ES-I3 (cell line): ENCODE measurements around the gene THSD7B.

Experiments
- H3K36me3 ChIP-seq: 2 replicates; pipeline ENCODE4 v1.6.1; 2013; ENCODE audit warnings: mild to moderate bottlenecking, low read length, control low read depth, moderate library complexity; ENCODE audit not compliant: insufficient read depth
- H3K4me1 ChIP-seq: 2 replicates; pipeline ENCODE4 v1.6.1; 2013; ENCODE audit warnings: mild to moderate bottlenecking, control low read depth, low read length; ENCODE audit not compliant: insufficient read depth
- H3K9ac ChIP-seq: 2 replicates; pipeline ENCODE4 v1.6.1; 2013; ENCODE audit warnings: low read depth, mild to moderate bottlenecking, low read length, moderate library complexity
- H3K9me3 ChIP-seq: 2 replicates; pipeline ENCODE4 v1.6.1; 2013; ENCODE audit warnings: mild to moderate bottlenecking, low read length, moderate library complexity; ENCODE audit not compliant: control insufficient read depth, insufficient read depth

The THSD7B gene

DNA sequence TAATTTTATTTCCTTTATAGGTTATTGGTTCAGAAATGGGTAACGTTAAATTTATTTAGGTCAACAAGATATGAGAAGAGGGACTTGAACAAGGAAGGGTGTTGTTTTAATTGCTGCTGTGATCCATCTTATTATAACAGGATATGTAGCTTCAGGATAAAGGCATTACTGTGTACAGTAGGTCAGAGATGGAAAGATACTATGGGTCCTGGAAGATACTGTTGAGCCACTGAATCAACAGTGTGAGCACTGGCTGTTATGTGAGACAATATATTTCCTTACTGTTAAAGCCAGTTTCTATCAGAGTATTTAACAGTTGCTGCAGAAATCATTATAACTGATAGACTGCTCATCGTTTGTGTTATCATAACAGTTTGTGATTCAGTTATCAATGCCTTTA lies 414.7 kb downstream of the THSD7B start:
- H3K9me3 ChIP-seq, result no peaks in the 10 kb centered on the region
- H3K36me3 ChIP-seq, result no peaks in the 10 kb centered on the region
- no peaks in the 10 kb centered on the region for H3K4me1 ChIP-seq
- H3K9ac ChIP-seq, result no peak overlapping the region

DNA sequence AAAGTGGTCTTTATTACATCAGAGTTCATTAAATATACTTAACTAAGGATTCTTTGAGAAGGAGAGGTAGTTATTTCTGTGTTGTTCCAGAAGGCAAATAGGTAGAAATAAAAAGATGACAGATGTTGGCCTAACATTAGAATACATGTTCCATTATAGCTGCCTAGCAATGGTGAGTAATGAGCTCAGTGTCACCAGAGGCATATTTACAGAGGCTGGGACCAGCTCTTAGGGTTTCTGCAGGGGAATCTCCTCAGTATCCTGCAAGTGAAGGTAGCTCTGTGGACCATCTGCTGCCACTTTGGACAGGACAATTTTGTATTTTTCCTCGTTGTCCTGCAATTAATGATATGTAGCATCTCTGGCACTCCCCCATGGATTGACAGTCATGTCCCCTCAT lies 416.0 kb downstream of the THSD7B start:
- Histone ChIP-seq H3K4me1 (no peaks in the 10 kb centered on the region), H3K9me3 (no peaks in the 10 kb centered on the region), H3K36me3 (no peaks in the 10 kb centered on the region), H3K9ac (no peak overlapping the region)

DNA sequence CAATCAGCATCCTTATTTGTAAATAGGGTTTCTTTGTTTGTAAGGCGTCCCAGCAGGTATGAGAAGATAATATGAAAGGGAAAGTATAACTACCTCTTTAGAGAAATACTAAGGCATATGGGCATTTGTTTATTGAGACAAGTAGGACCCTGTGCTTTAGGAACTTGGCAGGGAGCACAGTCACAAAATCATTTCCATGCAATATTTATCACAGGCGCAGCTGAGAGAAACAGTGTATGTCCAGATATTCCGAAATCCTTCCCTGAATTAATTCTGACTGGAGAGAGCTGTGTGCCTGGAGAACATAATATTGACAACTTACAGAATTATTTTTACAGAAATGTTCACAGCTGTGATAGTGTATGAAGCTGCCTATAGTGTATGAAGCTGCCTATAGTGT lies 416.7 kb downstream of the THSD7B start:
- no peak overlapping the region for H3K9ac ChIP-seq
- no peaks in the 10 kb centered on the region for H3K4me1 ChIP-seq
- H3K9me3 ChIP-seq, result no peaks in the 10 kb centered on the region
- no peaks in the 10 kb centered on the region for H3K36me3 ChIP-seq

DNA sequence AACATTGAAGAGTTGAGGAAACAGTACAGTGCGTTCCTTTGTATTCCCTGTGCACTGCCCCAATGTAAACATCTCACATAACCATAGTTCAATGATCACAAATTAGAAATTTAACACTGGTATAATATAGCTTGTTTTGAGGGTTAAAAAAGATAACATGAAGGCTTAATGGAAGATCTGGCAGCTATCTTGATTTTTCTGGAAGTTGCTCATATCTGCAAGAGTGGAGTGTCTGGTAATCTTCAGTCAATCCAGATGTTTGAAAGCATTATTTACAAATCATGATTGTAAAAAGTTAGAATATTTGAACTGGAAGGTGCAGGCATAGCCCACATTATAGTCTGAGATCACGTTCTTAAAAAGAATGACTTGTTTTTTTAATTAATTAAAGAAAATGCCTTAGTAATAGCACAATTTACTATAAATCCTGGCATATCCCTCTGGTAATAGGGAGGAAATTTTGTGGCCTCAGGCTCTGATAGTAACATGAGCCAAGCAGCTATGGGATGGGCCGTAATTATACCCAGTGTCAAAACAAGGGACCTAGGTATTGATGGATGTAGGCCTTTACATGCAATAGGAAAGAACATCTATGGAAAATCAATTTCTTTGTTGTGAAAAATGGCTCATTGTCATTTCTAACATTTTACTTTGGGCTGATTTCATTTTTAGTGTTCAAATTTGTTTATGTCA lies 418.0 kb downstream of the THSD7B start:
- Histone ChIP-seq H3K36me3 (no peaks in the 10 kb centered on the region), H3K4me1 (no peaks in the 10 kb centered on the region), H3K9ac (no peak overlapping the region), H3K9me3 (no peaks in the 10 kb centered on the region)

DNA sequence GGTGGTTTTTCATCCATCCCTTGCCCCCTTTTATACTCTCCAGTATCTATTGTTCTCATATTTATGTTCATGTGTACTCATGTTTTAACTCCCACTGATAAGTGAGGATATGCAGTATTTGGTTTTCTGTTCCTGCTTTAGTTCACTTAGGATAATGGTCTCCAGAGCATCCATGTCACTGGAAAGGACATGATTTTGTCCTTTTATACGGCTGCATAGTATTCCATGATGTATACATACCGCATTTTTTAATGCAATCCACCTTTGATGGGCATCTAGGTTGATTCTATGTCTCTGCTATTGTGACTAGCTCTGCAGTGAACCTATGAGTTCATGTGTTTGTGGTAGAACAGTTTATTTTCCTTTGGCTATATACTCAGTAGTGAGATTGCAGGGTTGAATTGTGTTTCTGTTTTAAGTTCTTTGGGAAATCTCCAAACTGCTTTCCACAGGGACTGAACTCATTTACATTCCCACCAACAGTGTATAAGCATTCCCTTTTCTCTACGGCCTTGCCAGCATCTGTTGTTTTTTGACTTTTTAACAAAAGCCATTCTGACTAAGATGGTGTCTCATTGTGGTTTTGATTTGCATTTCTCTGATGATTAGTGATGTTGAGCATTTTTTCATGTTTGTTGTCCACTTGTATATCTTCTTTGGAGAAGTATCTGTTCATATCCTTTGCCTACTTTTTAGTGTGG lies 420.2 kb downstream of the THSD7B start:
- Histone ChIP-seq H3K36me3 (no peaks in the 10 kb centered on the region), H3K4me1 (no peaks in the 10 kb centered on the region), H3K9me3 (no peaks in the 10 kb centered on the region), H3K9ac (no peak overlapping the region)

DNA sequence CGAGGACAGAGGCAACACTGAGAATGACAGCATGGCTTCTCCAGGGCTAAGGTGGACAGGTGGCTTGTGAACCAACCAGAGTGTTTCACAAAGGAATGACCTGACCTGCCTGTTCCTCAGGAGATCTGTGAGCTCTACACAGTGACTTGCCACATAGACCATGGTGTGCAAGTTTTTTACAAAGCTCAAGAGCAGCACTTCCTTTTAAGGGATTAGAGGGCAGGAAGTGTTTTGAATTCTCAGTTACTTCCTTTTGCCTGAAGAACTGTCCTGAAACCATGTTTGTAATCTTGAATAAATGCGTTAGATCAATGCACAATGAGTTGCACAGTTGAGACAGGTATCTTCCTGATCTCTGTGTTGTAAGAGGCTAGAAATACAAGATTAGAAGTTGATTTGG lies 421.9 kb downstream of the THSD7B start:
- H3K4me1 ChIP-seq, result no peaks in the 10 kb centered on the region
- H3K9me3 ChIP-seq, result no peaks in the 10 kb centered on the region
- H3K36me3 ChIP-seq, result no peaks in the 10 kb centered on the region
- no peak overlapping the region for H3K9ac ChIP-seq

DNA sequence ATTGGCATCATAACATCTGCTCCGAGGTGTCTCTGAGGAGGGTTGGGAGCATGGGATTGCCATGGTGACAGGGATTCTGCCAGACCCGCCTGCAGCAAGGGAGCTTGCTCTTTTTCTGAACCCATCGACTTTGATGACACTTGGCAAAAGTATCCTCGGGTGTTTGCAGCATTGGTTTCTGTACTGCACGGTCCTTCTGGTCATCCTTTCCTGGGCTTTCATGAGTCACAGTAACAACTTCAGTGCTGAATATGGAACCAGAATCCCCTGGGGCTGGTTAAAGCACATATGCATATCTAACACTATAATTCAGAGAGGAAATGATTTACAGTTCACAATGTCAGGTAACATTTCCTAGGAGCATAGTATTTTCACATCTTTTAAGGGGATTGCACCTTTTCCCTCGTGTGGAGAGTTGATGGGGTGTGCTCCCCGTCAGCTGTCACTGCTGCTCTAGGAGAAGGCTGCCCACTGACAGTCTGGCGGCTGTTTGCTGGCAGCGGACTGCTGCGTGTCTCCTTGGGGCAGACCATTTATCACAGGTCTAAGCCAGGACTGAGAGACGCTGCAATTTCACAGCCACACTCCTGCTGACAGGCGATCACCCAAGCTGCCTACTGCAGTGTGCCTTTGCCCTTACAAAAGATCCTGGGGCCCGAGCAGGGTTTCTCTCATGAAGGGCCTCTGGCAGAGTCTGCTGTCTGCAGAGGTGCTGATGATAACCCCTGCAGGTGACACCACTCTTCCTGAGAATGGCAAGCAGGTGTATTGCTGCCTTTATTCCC lies 425.3 kb downstream of the THSD7B start:
- no peak overlapping the region for H3K9ac ChIP-seq
- no peaks in the 10 kb centered on the region for H3K9me3 ChIP-seq
- H3K4me1 ChIP-seq, result peaks cover 7% of the 10 kb centered on the region; the same call in 1 of the 2 replicates
- no peaks in the 10 kb centered on the region for H3K36me3 ChIP-seq

DNA sequence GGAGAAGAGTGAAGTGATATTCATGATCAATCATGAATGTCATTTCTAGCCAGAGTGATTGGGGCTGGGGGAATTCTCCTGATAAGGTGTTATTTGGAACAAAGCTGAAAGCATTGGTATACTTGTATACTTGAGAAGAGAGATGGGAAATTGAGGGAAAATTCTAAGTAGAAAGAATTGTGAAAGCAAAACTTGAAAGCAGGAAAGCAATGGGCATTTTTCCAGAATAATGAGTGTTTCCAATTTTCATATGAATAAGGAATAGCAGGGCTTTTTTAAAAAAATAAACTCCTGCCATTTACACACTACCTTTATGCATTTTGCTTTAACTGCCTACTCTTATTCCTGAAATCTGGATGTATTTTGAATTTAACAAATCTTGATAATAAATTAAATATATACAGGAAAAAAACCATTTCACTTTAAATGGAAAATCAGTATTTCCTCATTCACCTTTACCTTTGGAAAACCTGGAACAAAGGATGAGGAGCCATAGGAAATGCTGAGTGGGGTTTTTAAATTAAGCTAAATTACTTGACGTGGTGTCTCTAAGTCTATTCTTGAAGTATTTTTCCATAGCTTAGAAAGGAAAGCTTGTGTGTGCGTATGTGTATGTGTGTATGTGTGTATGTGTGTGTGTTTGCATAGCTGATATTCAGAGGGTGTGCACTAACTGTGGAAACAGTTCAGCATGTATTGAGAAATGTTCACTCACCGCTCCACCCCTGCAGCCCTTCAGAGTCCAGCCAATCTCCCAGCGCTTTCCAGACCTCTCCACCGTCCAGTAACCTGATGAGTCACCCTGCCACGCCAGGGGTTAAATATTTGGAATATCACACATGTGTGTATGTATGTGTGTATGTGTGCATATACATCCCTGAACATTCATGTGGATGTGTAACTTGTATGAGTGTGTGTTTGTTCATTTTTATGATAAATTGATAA lies 427.3 kb downstream of the THSD7B start:
- no peaks in the 10 kb centered on the region for H3K9me3 ChIP-seq
- H3K36me3 ChIP-seq, result no peaks in the 10 kb centered on the region
- no peak overlapping the region for H3K9ac ChIP-seq
- peaks cover 7% of the 10 kb centered on the region; the same call in 1 of the 2 replicates for H3K4me1 ChIP-seq

DNA sequence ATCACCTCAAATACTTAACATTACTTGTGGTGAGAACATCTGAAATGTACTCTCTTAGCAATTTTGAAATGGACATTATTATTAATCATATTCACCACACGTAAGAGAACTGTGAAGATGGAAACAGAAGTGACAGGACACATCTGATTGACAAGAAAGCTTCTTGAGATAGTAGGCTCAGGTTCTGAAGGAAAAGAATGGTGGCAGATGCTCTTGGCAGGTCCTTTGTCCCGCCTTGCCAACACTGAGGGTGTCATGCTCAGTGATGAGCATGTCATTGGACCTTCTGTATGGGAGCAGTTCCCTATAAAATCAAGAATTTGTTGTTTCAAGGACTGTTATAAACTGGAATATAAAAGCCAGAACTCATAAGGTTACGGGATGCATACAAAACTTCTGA lies 428.1 kb downstream of the THSD7B start:
- no peaks in the 10 kb centered on the region for H3K9me3 ChIP-seq

DNA sequence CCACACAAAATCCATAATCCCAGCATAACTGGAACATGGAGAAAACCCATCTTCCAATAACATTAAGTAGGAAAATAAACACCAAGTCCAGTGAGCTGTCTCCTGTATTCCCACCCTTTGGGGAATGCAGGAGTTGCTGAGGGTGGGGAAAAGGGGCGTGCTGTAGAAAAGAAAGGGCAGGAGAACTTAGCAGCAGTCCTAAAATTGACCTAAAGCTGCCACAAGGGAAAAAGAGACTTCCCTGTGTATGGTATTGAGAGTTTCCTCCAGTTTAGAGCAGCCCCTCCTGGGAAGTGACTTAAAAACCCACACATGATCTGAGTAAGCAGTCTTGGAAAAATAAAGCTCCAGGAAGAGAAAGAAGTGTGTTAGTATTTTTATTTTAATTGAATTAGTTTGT lies 428.8 kb downstream of the THSD7B start:
- Histone ChIP-seq H3K9me3 (no peaks in the 10 kb centered on the region), H3K4me1 (peaks cover 7% of the 10 kb centered on the region; the same call in 1 of the 2 replicates), H3K36me3 (no peaks in the 10 kb centered on the region), H3K9ac (no peak overlapping the region)

More for the DNA sequence above, 428.1 kb downstream of the THSD7B start:
- Histone ChIP-seq H3K4me1 (peaks cover 7% of the 10 kb centered on the region; the same call in 1 of the 2 replicates), H3K36me3 (no peaks in the 10 kb centered on the region), H3K9ac (no peak overlapping the region)

DNA sequence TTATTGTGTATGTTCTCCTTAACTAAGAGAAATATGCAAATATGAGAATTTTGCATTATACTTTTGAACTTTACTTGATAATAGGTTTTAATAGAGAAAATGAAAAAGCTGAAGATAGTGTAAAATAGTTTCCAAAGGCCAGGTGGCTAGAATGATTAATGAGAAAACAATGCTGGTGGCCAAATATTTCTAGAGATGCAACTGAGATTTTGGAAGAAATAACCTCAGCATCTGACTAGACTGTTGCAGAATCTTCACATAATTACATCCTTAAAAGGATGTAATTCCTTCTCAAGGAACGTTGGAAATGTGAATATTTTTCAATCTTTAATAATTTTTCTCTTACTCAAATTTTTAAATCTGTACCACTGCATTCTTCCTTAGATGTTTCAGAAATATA lies 434.4 kb downstream of the THSD7B start:
- no peaks in the 10 kb centered on the region for H3K4me1 ChIP-seq
- H3K9ac ChIP-seq, result no peak overlapping the region
- no peaks in the 10 kb centered on the region for H3K9me3 ChIP-seq
- H3K36me3 ChIP-seq, result no peaks in the 10 kb centered on the region

DNA sequence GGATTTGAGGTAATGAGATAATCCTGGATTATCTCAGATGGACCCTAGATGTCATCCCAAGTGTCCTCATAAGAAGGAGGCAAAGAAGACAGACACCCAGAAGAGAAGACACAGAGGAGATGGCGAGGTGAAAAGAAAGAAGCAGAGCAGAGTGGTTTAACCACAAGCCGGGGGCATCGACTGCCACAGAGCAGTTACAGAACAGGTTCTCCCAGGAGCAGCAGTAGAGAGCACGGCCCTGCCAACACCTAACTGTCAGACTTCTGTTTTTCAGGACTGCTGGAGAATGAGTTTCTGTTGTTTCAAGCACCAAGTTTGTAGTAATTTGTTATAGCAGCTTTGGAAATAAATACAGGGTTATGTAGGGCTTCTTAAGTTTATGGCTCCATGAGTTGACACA lies 437.0 kb downstream of the THSD7B start:
- H3K9ac ChIP-seq, result no peak overlapping the region
- no peaks in the 10 kb centered on the region for H3K36me3 ChIP-seq
- peaks cover 12% of the 10 kb centered on the region for H3K4me1 ChIP-seq
- H3K9me3 ChIP-seq, result no peaks in the 10 kb centered on the region

DNA sequence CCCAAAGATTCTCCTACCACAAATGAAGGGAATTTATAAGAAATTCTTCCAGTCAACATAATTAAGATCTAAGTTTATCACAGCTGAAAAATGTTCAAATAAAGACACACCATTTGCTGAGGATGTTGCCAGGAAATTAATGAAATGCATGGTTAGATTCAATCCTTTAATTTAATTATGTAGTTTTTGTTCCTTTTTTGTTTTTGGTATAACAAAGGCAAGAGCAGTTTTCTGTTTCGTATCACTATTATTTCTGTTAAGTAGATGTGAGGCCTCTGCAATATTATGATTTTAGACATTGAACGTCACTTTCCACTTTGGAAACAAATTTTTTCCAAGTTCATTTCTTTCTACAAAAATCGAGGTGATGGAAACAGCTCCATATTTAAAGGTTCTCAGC lies 440.0 kb downstream of the THSD7B start:
- H3K4me1 ChIP-seq, result peaks cover 32% of the 10 kb centered on the region
- H3K9ac ChIP-seq, result no peak overlapping the region

DNA sequence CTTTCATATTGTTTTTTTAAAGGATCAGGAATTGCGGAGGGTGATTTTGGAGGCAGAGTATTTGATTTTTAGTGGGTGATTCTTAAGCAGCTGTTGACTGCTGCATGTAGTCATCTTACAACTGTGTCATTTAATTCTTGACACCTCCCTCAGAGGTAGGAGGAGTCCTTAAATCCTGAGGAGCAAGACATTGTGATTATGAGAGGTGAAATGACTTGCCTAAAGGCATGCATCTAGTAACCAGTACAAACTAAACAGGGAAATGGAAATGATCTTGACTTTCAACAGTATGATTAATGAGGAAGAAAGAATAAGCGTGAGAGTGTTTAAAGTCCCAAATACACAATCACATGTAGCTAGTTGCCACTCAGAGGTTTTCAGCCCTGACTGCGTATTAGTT lies 440.7 kb downstream of the THSD7B start:
- peaks cover 32% of the 10 kb centered on the region for H3K4me1 ChIP-seq
- no peaks in the 10 kb centered on the region for H3K9me3 ChIP-seq
- H3K9ac ChIP-seq, result no peak overlapping the region
- no peaks in the 10 kb centered on the region for H3K36me3 ChIP-seq

More for the DNA sequence above, 440.0 kb downstream of the THSD7B start:
- Histone ChIP-seq H3K36me3 (no peaks in the 10 kb centered on the region), H3K9me3 (no peaks in the 10 kb centered on the region)
